ENCODE results near the gene RALGPS1.

RALGPS1 gene

DNA sequence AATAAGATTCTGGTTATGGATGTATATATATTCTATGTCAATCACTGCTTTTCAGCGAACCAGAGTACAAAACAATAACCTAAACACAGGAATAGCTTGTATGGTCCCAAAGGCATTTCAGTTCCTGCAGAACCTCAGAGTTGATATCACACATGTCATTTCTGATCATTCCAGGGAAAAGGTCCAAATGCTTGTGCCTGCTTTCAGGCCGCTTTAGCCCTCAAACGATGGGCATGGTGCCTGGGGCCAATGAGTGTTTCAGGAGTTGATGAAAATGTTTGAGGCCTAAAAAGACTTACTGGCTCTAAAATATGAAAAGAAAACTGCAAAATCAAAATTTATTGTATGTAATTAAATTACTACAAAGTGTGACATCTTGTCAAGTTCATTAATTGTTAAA is 185.1 kb downstream of the RALGPS1 start:
- H3K4me3 ChIP-seq (ENCODE audit: low read depth, low read length) = no peak overlapping the region
- TF ChIP-seq, protein P1, sequence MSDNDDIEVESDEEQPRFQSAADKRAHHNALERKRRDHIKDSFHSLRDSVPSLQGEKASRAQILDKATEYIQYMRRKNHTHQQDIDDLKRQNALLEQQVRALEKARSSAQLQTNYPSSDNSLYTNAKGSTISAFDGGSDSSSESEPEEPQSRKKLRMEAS (IDR thresholded peaks at IDR 0.05; ENCODE audit: low read depth, low read length) = no peak
- TF ChIP-seq POLR2A (IDR thresholded peaks at IDR 0.05; ENCODE audit: extremely low read depth, insufficient read length) = no peak
- TF ChIP-seq, protein P2, sequence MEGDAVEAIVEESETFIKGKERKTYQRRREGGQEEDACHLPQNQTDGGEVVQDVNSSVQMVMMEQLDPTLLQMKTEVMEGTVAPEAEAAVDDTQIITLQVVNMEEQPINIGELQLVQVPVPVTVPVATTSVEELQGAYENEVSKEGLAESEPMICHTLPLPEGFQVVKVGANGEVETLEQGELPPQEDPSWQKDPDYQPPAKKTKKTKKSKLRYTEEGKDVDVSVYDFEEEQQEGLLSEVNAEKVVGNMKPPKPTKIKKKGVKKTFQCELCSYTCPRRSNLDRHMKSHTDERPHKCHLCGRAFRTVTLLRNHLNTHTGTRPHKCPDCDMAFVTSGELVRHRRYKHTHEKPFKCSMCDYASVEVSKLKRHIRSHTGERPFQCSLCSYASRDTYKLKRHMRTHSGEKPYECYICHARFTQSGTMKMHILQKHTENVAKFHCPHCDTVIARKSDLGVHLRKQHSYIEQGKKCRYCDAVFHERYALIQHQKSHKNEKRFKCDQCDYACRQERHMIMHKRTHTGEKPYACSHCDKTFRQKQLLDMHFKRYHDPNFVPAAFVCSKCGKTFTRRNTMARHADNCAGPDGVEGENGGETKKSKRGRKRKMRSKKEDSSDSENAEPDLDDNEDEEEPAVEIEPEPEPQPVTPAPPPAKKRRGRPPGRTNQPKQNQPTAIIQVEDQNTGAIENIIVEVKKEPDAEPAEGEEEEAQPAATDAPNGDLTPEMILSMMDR (IDR thresholded peaks at IDR 0.05; ENCODE audit: low read depth, low read length) = no peak
- TF ChIP-seq MYC (IDR thresholded peaks at IDR 0.05; ENCODE audit: low read depth, low read length) = no peak
- DNase-seq (ENCODE audit: low read depth) = no peak

DNA sequence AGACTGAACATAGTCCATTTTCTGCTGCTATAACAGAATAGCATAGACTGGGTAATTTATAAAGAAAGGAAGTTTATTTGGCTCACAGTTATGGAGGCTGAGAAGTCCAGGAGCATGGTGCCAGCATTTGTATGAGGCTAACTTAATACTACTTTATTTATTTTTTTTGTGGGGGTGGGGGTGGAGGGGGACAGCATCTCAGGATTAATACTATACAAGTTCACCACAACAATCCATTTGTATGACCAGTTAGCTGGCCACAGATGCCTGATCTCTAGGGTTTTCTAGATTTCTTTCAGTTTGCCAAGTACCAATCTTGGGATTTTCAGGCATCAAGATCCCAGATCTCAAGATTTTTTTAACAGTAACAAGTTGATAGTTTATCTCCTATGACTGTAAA is 187.6 kb downstream of the RALGPS1 start:
- TF ChIP-seq MYC (IDR thresholded peaks at IDR 0.05; ENCODE audit: low read depth, low read length) = no peak
- TF ChIP-seq, protein P1 (IDR thresholded peaks at IDR 0.05; ENCODE audit: low read depth, low read length) = no peak
- no peak for TF ChIP-seq POLR2A (IDR thresholded peaks at IDR 0.05; ENCODE audit: extremely low read depth, insufficient read length)
- TF ChIP-seq, protein P2 (IDR thresholded peaks at IDR 0.05; ENCODE audit: low read depth, low read length) = no peak

DNA sequence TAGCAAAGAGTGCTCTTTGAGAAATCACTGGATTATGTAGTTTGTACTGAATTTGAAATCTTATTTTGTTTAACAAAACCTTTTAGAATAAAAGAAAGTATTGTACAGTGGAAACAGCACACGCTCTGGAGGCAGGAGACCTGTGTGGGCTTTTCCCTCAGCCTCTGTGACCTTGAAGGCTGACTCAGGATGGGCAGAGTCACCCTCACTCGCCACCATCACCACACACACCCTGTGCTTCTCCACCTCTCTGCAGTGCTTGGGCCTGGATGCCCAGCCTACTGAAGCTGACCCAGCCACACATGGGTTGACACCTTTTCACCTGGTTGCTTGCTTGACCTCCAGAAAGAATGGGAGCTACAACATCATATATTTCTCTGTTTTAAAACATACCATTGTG is 188.2 kb downstream of the RALGPS1 start:
- no peak overlapping the region for H3K4me3 ChIP-seq (ENCODE audit: low read depth, low read length)
- no peak for DNase-seq (ENCODE audit: low read depth)
- TF ChIP-seq POLR2A (IDR thresholded peaks at IDR 0.05; ENCODE audit: extremely low read depth, insufficient read length) (no peak), MYC (IDR thresholded peaks at IDR 0.05; ENCODE audit: low read depth, low read length) (no peak)
- TF ChIP-seq, protein P2 (IDR thresholded peaks at IDR 0.05; ENCODE audit: low read depth, low read length) = no peak
- TF ChIP-seq, protein P1 (IDR thresholded peaks at IDR 0.05; ENCODE audit: low read depth, low read length) = no peak

More for the DNA sequence above, 187.6 kb downstream of the RALGPS1 start:
- no peak for DNase-seq (ENCODE audit: low read depth)
- H3K4me3 ChIP-seq (ENCODE audit: low read depth, low read length) = no peak overlapping the region

DNA sequence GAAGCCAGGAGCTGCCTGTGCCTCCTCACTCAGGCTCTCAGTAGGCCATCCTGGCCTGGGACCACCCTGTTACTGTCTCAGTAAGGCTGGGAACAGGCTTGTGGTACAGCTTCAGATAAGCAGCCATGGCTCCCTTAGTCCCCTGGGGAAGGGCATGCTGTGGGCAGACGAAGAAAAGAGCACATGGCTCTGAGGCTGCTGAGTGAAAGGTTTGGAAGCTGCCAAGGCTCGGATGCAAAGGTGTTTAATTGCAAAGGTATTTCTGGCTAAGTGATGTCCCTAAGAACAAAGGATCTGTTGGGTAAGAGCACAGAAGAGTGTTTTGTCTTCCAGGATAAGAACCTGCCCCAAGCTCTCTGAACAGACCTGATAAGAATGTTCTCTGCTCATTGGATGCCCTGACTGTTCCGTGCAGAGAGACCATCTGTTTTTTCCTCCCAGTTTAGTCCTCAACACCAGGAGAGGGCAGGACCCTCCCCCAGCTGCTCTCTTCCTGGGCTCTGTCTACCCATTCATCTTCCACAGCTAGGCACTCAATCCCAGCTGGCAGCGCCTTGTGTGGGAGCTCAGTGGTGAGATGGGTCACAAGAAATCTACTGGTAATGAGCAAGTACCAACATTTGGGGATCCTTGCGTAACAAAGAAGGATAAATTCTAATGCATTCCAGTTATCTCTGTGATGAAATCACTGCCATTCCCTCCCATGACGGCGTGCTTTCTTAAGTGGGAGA is 190.2 kb downstream of the RALGPS1 start:
- DNase-seq (ENCODE audit: low read depth) = no peak
- H3K4me3 ChIP-seq (ENCODE audit: low read depth, low read length) = no peak overlapping the region
- TF ChIP-seq, protein P2 (IDR thresholded peaks at IDR 0.05; ENCODE audit: low read depth, low read length) = no peak
- TF ChIP-seq, protein P1 (IDR thresholded peaks at IDR 0.05; ENCODE audit: low read depth, low read length) = no peak
- TF ChIP-seq POLR2A (IDR thresholded peaks at IDR 0.05; ENCODE audit: extremely low read depth, insufficient read length) = no peak
- TF ChIP-seq MYC (IDR thresholded peaks at IDR 0.05; ENCODE audit: low read depth, low read length) = no peak

DNA sequence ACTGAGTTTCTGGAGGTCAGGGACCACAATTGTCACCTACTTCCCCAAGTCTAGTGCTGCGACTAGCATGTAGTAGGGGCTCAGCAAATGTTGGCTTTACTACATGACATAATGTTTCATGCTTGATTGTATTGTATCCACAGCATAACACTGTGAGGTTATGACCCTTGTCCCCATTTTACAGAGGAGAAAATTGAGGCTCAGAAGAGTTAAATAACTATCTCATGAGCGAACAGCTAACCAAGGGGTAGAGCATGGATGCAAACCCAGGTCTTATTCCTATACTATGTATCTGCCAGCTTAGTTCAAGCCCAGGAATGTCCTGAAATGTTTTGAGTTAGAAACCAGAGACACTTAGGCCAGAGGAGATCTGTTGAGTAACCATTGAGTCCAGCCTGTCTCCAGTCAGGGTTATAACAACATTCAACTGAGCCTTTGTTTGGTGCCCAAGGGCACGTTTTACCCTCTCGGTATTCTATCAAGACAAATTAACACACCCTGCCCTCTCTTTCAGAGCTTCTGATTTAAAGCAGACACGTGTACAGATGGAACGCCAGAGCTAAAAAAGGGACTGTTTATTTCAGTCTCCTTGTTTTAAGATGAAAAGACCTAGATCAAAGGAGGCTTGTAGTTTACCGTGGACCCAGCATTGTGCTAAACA is 191.4 kb downstream of the RALGPS1 start:
- no peak for DNase-seq (ENCODE audit: low read depth)
- TF ChIP-seq, protein P1 (IDR thresholded peaks at IDR 0.05; ENCODE audit: low read depth, low read length) = no peak
- TF ChIP-seq, protein P2 (IDR thresholded peaks at IDR 0.05; ENCODE audit: low read depth, low read length) = no peak
- TF ChIP-seq POLR2A (IDR thresholded peaks at IDR 0.05; ENCODE audit: extremely low read depth, insufficient read length) (no peak), MYC (IDR thresholded peaks at IDR 0.05; ENCODE audit: low read depth, low read length) (no peak)
- no peak overlapping the region for H3K4me3 ChIP-seq (ENCODE audit: low read depth, low read length)
